SJSA1 (cell line): ENCODE results near the gene ANKRD29. TPM values are rescaled to one million over a fixed set of nuclear protein-coding genes. Genes with fewer than 3 reads are reported as not detected.
"Not testable (repeated sequence)": the region's sequence is repeated elsewhere in the genome, so short reads cannot be mapped to it uniquely, and the experiment has no call there.

Experiments
- DNase-seq, 2 experiments: peaks; one replicate each; pipeline ENCODE4 v3.0.0-alpha.2; 2015 to 2020; ENCODE audit warnings: low spot score in 2 of 2, low read depth in 1 of 2
- H3K27ac ChIP-seq: fragments of 250-450 bp; sonication (Bioruptor Pico); 2 replicates; pipeline ENCODE4 v1.5.1; 2020; ENCODE audit warnings: mild to moderate bottlenecking, moderate library complexity
- H3K27me3 ChIP-seq: fragments of 250-450 bp; sonication (Bioruptor Pico); replicated peaks from 2 replicates; pipeline ENCODE4 v1.5.1; 2020; ENCODE audit warnings: mild to moderate bottlenecking, moderate library complexity
- H3K36me3 ChIP-seq: fragments of 250-450 bp; sonication (Bioruptor Pico); 2 replicates; pipeline ENCODE4 v1.5.1; 2020; ENCODE audit warnings: mild to moderate bottlenecking
- H3K4me1 ChIP-seq: fragments of 250-450 bp; sonication (Bioruptor Pico); replicated peaks from 2 replicates; pipeline ENCODE4 v1.6.1; 2021; ENCODE audit warnings: mild to moderate bottlenecking
- H3K4me3 ChIP-seq: fragments of 250-450 bp; sonication (Bioruptor Pico); 2 replicates; pipeline ENCODE4 v1.5.1; 2020; ENCODE audit warnings: mild to moderate bottlenecking
- H3K9me3 ChIP-seq: fragments of 250-450 bp; sonication (Bioruptor Pico); replicated peaks from 2 replicates; pipeline ENCODE4 v1.5.1; 2020; ENCODE audit warnings: mild to moderate bottlenecking
- total RNA-seq: library from RNA; depleted of rRNA; stranded (reverse); fragments of >200 nt; shearing (Covaris generic); gene quantifications from 2 replicates; pipeline ENCODE4 v1.2.3, GENCODE V29; 2014

ANKRD29 gene
- total RNA-seq, 1 experiment from 2014 or later, result 0.34 TPM

- Histone ChIP-seq H3K9me3 (no peaks in the 10 kb centered on the region), H3K4me1 (peaks cover 14% of the 10 kb centered on the region), H3K4me3 (no peak overlapping the region), H3K36me3 (no peaks in the 10 kb centered on the region), H3K27ac (no peak overlapping the region), H3K27me3 (no peaks in the 10 kb centered on the region)
- no peak for DNase-seq
These were observed 31.4 kb downstream of the ANKRD29 start for GRCh38 chr18:23631312-23631711.

GRCh38 chr18:23629444-23629946 is 33.2 kb downstream of the ANKRD29 start:
- Histone ChIP-seq H3K4me1 (peaks cover 14% of the 10 kb centered on the region), H3K36me3 (no peaks in the 10 kb centered on the region), H3K27me3 (no peaks in the 10 kb centered on the region), H3K27ac (no peak overlapping the region), H3K4me3 (no peak overlapping the region), H3K9me3 (no peaks in the 10 kb centered on the region)
- DNase-seq, result no peak

- Histone ChIP-seq H3K4me1 (peaks cover 14% of the 10 kb centered on the region), H3K4me3 (no peak overlapping the region), H3K27ac (no peak overlapping the region), H3K36me3 (no peaks in the 10 kb centered on the region), H3K9me3 (no peaks in the 10 kb centered on the region), H3K27me3 (no peaks in the 10 kb centered on the region)
- no peak for DNase-seq
These were observed 34.7 kb downstream of the ANKRD29 start for GRCh38 chr18:23627970-23628369.

GRCh38 chr18:23627321-23627720 is 35.4 kb downstream of the ANKRD29 start:
- H3K4me3 ChIP-seq, result no peak overlapping the region
- H3K36me3 ChIP-seq, result no peaks in the 10 kb centered on the region
- H3K27ac ChIP-seq, result no peak overlapping the region
- H3K9me3 ChIP-seq, result no peaks in the 10 kb centered on the region
- H3K27me3 ChIP-seq, result no peaks in the 10 kb centered on the region
- peak in 1 of 2 experiments; percentile 20 for DNase-seq
- peaks cover 14% of the 10 kb centered on the region for H3K4me1 ChIP-seq

GRCh38 chr18:23626451-23627279 is 36.0 kb downstream of the ANKRD29 start:
- Histone ChIP-seq H3K9me3 (no peaks in the 10 kb centered on the region), H3K27ac (no peak overlapping the region), H3K4me1 (peaks cover 14% of the 10 kb centered on the region), H3K36me3 (no peaks in the 10 kb centered on the region), H3K4me3 (no peak overlapping the region), H3K27me3 (0 out of 2 replicates have a peak, but pooled peaks cover 5% of the 10 kb centered on the region)
- DNase-seq, result no peak

- H3K4me1 ChIP-seq, result peaks cover 22% of the 10 kb centered on the region
- no peaks in the 10 kb centered on the region for H3K9me3 ChIP-seq
- no peak for DNase-seq
- H3K27me3 ChIP-seq, result peaks cover 33% of the 10 kb centered on the region
- H3K36me3 ChIP-seq, result no peaks in the 10 kb centered on the region
- H3K27ac ChIP-seq, result no peak overlapping the region
- H3K4me3 ChIP-seq, result no peak overlapping the region
These were observed 39.7 kb downstream of the ANKRD29 start for GRCh38 chr18:23623040-23623439.

GRCh38 chr18:23619388-23619881 is 43.3 kb downstream of the ANKRD29 start:
- Histone ChIP-seq H3K36me3 (no peaks in the 10 kb centered on the region), H3K27me3 (peaks cover 33% of the 10 kb centered on the region), H3K4me3 (peak overlapping the region; percentile 12; the same call in 1 of the 2 replicates), H3K9me3 (no peaks in the 10 kb centered on the region), H3K27ac (no peak overlapping the region), H3K4me1 (peaks cover 7% of the 10 kb centered on the region)
- DNase-seq, result no peak

GRCh38 chr18:23618862-23619387 is 43.8 kb downstream of the ANKRD29 start:
- no peak overlapping the region for H3K4me3 ChIP-seq
- peaks cover 7% of the 10 kb centered on the region for H3K4me1 ChIP-seq
- H3K27me3 ChIP-seq, result peaks cover 33% of the 10 kb centered on the region
- H3K9me3 ChIP-seq, result no peaks in the 10 kb centered on the region
- H3K36me3 ChIP-seq, result no peaks in the 10 kb centered on the region
- DNase-seq, result no peak
- no peak overlapping the region for H3K27ac ChIP-seq

GRCh38 chr18:23617412-23618014 is 45.2 kb downstream of the ANKRD29 start:
- Histone ChIP-seq H3K27ac (no peak overlapping the region), H3K36me3 (no peaks in the 10 kb centered on the region), H3K4me1 (peaks cover 7% of the 10 kb centered on the region), H3K9me3 (no peaks in the 10 kb centered on the region), H3K27me3 (peaks cover 33% of the 10 kb centered on the region), H3K4me3 (no peak overlapping the region)
- no peak for DNase-seq

GRCh38 chr18:23616258-23616657 is 46.5 kb downstream of the ANKRD29 start:
- H3K36me3 ChIP-seq, result no peaks in the 10 kb centered on the region
- peaks cover 7% of the 10 kb centered on the region for H3K4me1 ChIP-seq
- H3K27me3 ChIP-seq, result peaks cover 25% of the 10 kb centered on the region
- H3K4me3 ChIP-seq, result no peak overlapping the region
- no peak overlapping the region for H3K27ac ChIP-seq
- DNase-seq, result no peak
- H3K9me3 ChIP-seq, result no peaks in the 10 kb centered on the region

- no peaks in the 10 kb centered on the region for H3K36me3 ChIP-seq
- H3K27me3 ChIP-seq, result peaks cover 12% of the 10 kb centered on the region
- H3K9me3 ChIP-seq, result no peaks in the 10 kb centered on the region
- H3K4me1 ChIP-seq, result peaks cover 7% of the 10 kb centered on the region
- no peak for DNase-seq
- no peak overlapping the region for H3K4me3 ChIP-seq
- H3K27ac ChIP-seq, result no peak overlapping the region
These were observed 47.8 kb downstream of the ANKRD29 start for GRCh38 chr18:23614891-23615290.

- Histone ChIP-seq H3K27ac (no peak overlapping the region), H3K27me3 (peaks cover 10% of the 10 kb centered on the region), H3K4me3 (no peak overlapping the region), H3K9me3 (no peaks in the 10 kb centered on the region), H3K36me3 (no peaks in the 10 kb centered on the region), H3K4me1 (peaks cover 5% of the 10 kb centered on the region)
- DNase-seq, result no peak
These were observed 48.3 kb downstream of the ANKRD29 start for GRCh38 chr18:23614413-23614812.

GRCh38 chr18:23613091-23613475 is 49.6 kb downstream of the ANKRD29 start:
- H3K4me1 ChIP-seq, DNase-seq, H3K4me3 ChIP-seq, H3K9me3 ChIP-seq, H3K36me3 ChIP-seq, H3K27me3 ChIP-seq, H3K27ac ChIP-seq: not testable (repeated sequence)
